Tibial artery (tissue), 4 donors: Measurements from ENCODE around the gene IDH2.
"Not testable (repeated sequence)": the region's sequence is repeated elsewhere in the genome, so short reads cannot be mapped to it uniquely, and the experiment has no call there.

Experiments used
- DNase-seq, 2 donors: peaks; one replicate each; pipeline ENCODE4 v3.0.0-alpha.2; 2019
- H3K27ac ChIP-seq, 2 donors: fragments of 200-600 bp; sonication (generic) in 1 of 2; 1 replicate in 1 of 2; 2 replicates in 1 of 2; pipeline ENCODE4 v1.5.1; 2018 to 2019; ENCODE audit warnings: mild to moderate bottlenecking in 1 of 2
- H3K27me3 ChIP-seq, 2 donors: fragments of 200-600 bp; sonication (generic) in 1 of 2; one replicate each; pipeline versions ENCODE4 v1.5.1 to v1.6.0; 2016 to 2019
- H3K36me3 ChIP-seq, 3 donors: fragments of 200-600 bp; sonication (generic) in 2 of 3; one replicate each; pipeline ENCODE4 v1.5.1; 2016 to 2019; ENCODE audit warnings: mild to moderate bottlenecking in 2 of 3
- H3K4me1 ChIP-seq, 4 donors: fragments of 200-600 bp; sonication (generic) in 2 of 4; 1 replicate in 3 of 4; 2 replicates in 1 of 4; pipeline ENCODE4 v1.5.1; 2016 to 2019
- H3K4me3 ChIP-seq, 2 donors: fragments of 200-600 bp; sonication (generic) in 1 of 2; 1 replicate in 1 of 2; 2 replicates in 1 of 2; pipeline ENCODE4 v1.5.1; 2018 to 2019; ENCODE audit warnings: mild to moderate bottlenecking in 2 of 2
- H3K9me3 ChIP-seq, 3 donors: fragments of 200-600 bp; sonication (generic) in 1 of 3; one replicate each; pipeline ENCODE4 v1.5.1; 2016 to 2019
- CTCF ChIP-seq, 2 experiments: fragments of 200-600 bp in 1 of 2; fragments of 450-650 bp in 1 of 2; IDR thresholded peaks; one replicate each; pipeline ENCODE4 v1.5.1; 2017 to 2019; ENCODE audit warnings: antibody characterized with exemption in 2 of 2, mild to moderate bottlenecking in 1 of 2, moderate library complexity in 1 of 2
- intact Hi-C: fragments of 100-400 bp; cut with DNase I; formaldehyde crosslinking; loops from one replicate; pipeline ENCODE4 v1.15.0; 2023; ENCODE audit warnings: low total_unique reads

The IDH2 gene

GRCh38 chr15:90074023-90074422 lies 28.2 kb downstream of the IDH2 start:
- Histone ChIP-seq H3K9me3 (no peaks in the 10 kb centered on the region), H3K4me3 (no peak overlapping the region), H3K36me3 (peaks cover 0 to 58% (median 44%) of the 10 kb centered on the region in 3 donors), H3K4me1 (peaks cover 0 to 11% (median 2%) of the 10 kb centered on the region in 4 donors), H3K27me3 (no peaks in the 10 kb centered on the region), H3K27ac (no peak overlapping the region)
- no peak for DNase-seq
- intact Hi-C loops, result loop anchor here (5.0 to 10.0 kb wide), 2 partner anchors 172 to 319 kb away; partner anchors contain the start of gene MESP1
- no peak for TF ChIP-seq CTCF (IDR thresholded peaks at IDR 0.05)

- H3K4me1 ChIP-seq, result peaks cover 0 to 11% (median 2%) of the 10 kb centered on the region in 4 donors
- TF ChIP-seq CTCF (IDR thresholded peaks at IDR 0.05), result no peak
- H3K36me3 ChIP-seq, result peaks cover 6 to 58% (median 44%) of the 10 kb centered on the region in 3 donors
- H3K27ac ChIP-seq, result no peak overlapping the region
- H3K4me3 ChIP-seq, result no peak overlapping the region
- no peaks in the 10 kb centered on the region for H3K27me3 ChIP-seq
- no peak for DNase-seq
- H3K9me3 ChIP-seq, result no peaks in the 10 kb centered on the region
- intact Hi-C loops, result loop anchor here (5.0 to 10.0 kb wide), 2 partner anchors 171 to 318 kb away; partner anchors contain the start of gene MESP1
Measured at GRCh38 chr15:90072978-90073640, 29.2 kb downstream of the IDH2 start.

GRCh38 chr15:90071220-90071807 lies 31.0 kb downstream of the IDH2 start:
- H3K4me1 ChIP-seq, result peaks cover 0 to 11% (median 2%) of the 10 kb centered on the region in 4 donors
- H3K36me3 ChIP-seq, result peaks cover 8 to 66% (median 56%) of the 10 kb centered on the region in 3 donors
- peak overlapping the region in 1 of 2 donors; percentile 6 for H3K27ac ChIP-seq
- TF ChIP-seq CTCF (IDR thresholded peaks at IDR 0.05), result peak; percentile 66 to 79
- H3K9me3 ChIP-seq, result no peaks in the 10 kb centered on the region
- DNase-seq, result peak; percentile 87 to 90
- H3K27me3 ChIP-seq, result no peaks in the 10 kb centered on the region
- H3K4me3 ChIP-seq, result no peak overlapping the region
- intact Hi-C loops, result loop anchor here (5.0 to 10.0 kb wide), 2 partner anchors 169 to 317 kb away; partner anchors contain the start of gene MESP1

GRCh38 chr15:90070623-90071022 lies 31.6 kb downstream of the IDH2 start:
- peaks cover 8 to 59% (median 50%) of the 10 kb centered on the region in 3 donors for H3K36me3 ChIP-seq

GRCh38 chr15:90067953-90068606 lies 34.2 kb downstream of the IDH2 start:
- no peak for TF ChIP-seq CTCF (IDR thresholded peaks at IDR 0.05)
- H3K4me1 ChIP-seq, result peaks cover 0 to 38% (median 20%) of the 10 kb centered on the region in 4 donors
- no peak for DNase-seq
- no peaks in the 10 kb centered on the region for H3K27me3 ChIP-seq
- intact Hi-C loops, result loop anchor here (5.0 to 10.0 kb wide), 2 partner anchors 63 to 156 kb away; partner anchors contain the start of genes ARPIN and ZNF710
- no peak overlapping the region for H3K4me3 ChIP-seq
- H3K36me3 ChIP-seq, result peaks cover 8 to 35% (median 28%) of the 10 kb centered on the region in 3 donors
- H3K27ac ChIP-seq, result no peak overlapping the region
- H3K9me3 ChIP-seq, result no peaks in the 10 kb centered on the region

More at GRCh38 chr15:90070623-90071022, 31.6 kb downstream of the IDH2 start:
- H3K4me3 ChIP-seq, H3K27ac ChIP-seq, DNase-seq, H3K9me3 ChIP-seq, H3K27me3 ChIP-seq: not testable (repeated sequence)
- H3K4me1 ChIP-seq, result peaks cover 0 to 13% (median 2%) of the 10 kb centered on the region in 4 donors
- intact Hi-C loops, result loop anchor here (5.0 to 10.0 kb wide), 2 partner anchors 168 to 316 kb away; partner anchors contain the start of gene MESP1
